Measurements from ENCODE around the gene PIK3AP1. TPM values are rescaled to one million over a fixed set of nuclear protein-coding genes. Genes with fewer than 3 reads are reported as not detected.
"Not testable (repeated sequence)": the region's sequence is repeated elsewhere in the genome, so short reads cannot be mapped to it uniquely, and the experiment has no call there.

PIK3AP1 gene
- total RNA-seq, 4 donors from 2014 or later, result 3.1 to 15.5 (median 5.5) TPM

GRCh38 chr10:96556003-96556402, 164.3 kb downstream of the PIK3AP1 start:
- Histone ChIP-seq H3K27ac (no peak overlapping the region), H3K4me3 (no peak overlapping the region), H3K36me3 (peaks cover 3 to 73% of the 10 kb centered on the region in 2 donors), H3K9me3 (no peaks in the 10 kb centered on the region), H3K27me3 (no peaks in the 10 kb centered on the region), H3K4me1 (peaks cover 0 to under 1% (median 0%) of the 10 kb centered on the region in 3 donors)
- TF ChIP-seq, protein P1, sequence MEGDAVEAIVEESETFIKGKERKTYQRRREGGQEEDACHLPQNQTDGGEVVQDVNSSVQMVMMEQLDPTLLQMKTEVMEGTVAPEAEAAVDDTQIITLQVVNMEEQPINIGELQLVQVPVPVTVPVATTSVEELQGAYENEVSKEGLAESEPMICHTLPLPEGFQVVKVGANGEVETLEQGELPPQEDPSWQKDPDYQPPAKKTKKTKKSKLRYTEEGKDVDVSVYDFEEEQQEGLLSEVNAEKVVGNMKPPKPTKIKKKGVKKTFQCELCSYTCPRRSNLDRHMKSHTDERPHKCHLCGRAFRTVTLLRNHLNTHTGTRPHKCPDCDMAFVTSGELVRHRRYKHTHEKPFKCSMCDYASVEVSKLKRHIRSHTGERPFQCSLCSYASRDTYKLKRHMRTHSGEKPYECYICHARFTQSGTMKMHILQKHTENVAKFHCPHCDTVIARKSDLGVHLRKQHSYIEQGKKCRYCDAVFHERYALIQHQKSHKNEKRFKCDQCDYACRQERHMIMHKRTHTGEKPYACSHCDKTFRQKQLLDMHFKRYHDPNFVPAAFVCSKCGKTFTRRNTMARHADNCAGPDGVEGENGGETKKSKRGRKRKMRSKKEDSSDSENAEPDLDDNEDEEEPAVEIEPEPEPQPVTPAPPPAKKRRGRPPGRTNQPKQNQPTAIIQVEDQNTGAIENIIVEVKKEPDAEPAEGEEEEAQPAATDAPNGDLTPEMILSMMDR (IDR thresholded peaks at IDR 0.05), result peak in 1 of 4 experiments; percentile 17
- no peak for TF ChIP-seq EP300 (IDR thresholded peaks at IDR 0.05)
- 80% methylated on average over 1 of the region's 1 CpG; no CpG with 5 or more reads in 1 of the 2 donors for WGBS, 2 donors (ENCODE audit: low coverage in 1 of 2)
- no peak for ATAC-seq

DNA sequence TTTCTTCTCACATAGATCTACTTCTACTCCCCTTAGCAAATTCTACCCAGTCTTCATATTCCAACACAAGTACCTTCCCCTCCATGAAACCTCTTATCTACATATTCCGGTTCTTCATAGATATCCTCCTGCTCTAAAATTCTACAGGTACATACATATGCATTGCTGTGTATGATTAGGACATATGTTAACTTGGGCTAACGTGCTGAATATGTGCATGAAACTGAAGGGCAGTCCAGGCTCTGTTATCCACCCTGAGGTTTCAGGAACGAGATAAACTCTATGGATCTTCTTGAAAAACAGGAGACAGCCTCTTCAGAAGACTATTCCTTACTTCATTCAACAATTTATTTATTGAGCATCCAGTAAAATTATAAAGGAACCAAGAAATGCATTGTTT, 165.0 kb downstream of the PIK3AP1 start:
- Histone ChIP-seq H3K27ac (no peak overlapping the region), H3K4me1 (no peaks in the 10 kb centered on the region), H3K4me3 (no peak overlapping the region), H3K36me3 (peaks cover 3 to 73% of the 10 kb centered on the region in 2 donors), H3K27me3 (no peaks in the 10 kb centered on the region), H3K9me3 (no peaks in the 10 kb centered on the region)
- TF ChIP-seq POLR2A (IDR thresholded peaks at IDR 0.05) (no peak), EP300 (IDR thresholded peaks at IDR 0.05) (no peak), POLR2AphosphoS5 (IDR thresholded peaks at IDR 0.05) (no peak)
- TF ChIP-seq, protein P1 (IDR thresholded peaks at IDR 0.05), result no peak
- 88 to 94% methylated on average over 3 of the region's 3 CpGs for WGBS, 2 donors (ENCODE audit: low coverage in 1 of 2)
- no peak for ATAC-seq

DNA sequence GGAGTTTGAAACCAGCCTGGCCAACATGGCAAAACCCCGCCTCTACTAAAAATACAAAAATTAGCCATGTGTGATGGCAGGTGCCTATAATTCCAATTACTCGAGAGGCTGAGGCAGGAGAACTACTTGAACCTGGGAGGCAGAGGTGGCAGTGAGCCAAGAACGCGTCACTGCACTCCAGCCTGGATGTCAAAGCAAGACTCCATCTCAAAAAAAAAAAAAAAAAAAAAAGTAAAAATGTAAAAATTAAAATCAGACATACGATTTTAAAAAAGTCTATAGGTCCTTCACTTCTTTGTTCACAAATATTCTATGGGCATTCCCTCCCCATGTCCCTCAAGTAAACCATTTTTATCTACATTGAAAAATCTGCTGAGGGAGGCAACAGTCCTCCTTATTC, 171.7 kb downstream of the PIK3AP1 start:
- no peaks in the 10 kb centered on the region for H3K27me3 ChIP-seq
- H3K4me3 ChIP-seq, result no peak overlapping the region
- no peak overlapping the region for H3K27ac ChIP-seq
- 54 to 76% methylated on average over 3 to 5 of the region's 5 CpGs for WGBS, 2 donors (ENCODE audit: low coverage in 1 of 2)
- H3K36me3 ChIP-seq, result peaks cover 4 to 79% of the 10 kb centered on the region in 2 donors
- ATAC-seq, result no peak
- TF ChIP-seq POLR2A (IDR thresholded peaks at IDR 0.05), result no peak
- no peak for TF ChIP-seq POLR2AphosphoS5 (IDR thresholded peaks at IDR 0.05)
- TF ChIP-seq, protein P1 (IDR thresholded peaks at IDR 0.05), result no peak
- no peak for TF ChIP-seq EP300 (IDR thresholded peaks at IDR 0.05)
- H3K4me1 ChIP-seq, result no peaks in the 10 kb centered on the region
- no peaks in the 10 kb centered on the region for H3K9me3 ChIP-seq

DNA sequence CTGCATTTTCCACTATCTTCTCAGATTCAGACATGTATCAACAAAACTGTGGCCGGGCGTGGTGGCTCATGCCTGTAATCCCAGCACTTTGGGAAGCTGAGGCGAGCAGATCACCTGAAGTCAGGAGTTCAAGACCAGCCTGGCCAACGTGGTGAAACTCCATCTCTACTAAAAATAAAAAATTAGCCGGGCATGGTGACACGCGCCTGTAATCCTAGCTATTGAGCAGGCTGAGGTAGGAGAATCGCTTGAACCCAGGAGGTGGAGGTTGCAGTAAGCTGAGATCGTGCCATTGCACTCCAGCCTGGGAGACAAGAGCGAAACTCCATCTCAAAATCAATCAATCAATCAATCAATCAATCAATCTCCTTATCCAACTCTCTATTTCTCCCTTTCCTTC, 174.8 kb downstream of the PIK3AP1 start:
- not testable (repeated sequence) for H3K27ac ChIP-seq, H3K27me3 ChIP-seq, ATAC-seq, H3K4me3 ChIP-seq, H3K9me3 ChIP-seq, H3K4me1 ChIP-seq
- 91 to 97% methylated on average over 6 to 10 of the region's 10 CpGs for WGBS, 2 donors (ENCODE audit: low coverage in 1 of 2)
- peaks cover 4 to 82% of the 10 kb centered on the region in 2 donors for H3K36me3 ChIP-seq

Small RNA genes within 50 kb of the gene (small RNA-seq; reads per million reads assigned to genes)
- gene RNA5SP324 (0 reads per million in 4 donors), gene RNU6-1274P (0 reads per million in 4 donors)

Other genes starting within 250 kb of the PIK3AP1 start
- under 1 TPM in 2 of 4 donors, not detected in 2; 0.20 to 0.31 TPM for gene TLL2, start 206.6 kb downstream of the PIK3AP1 start, total RNA-seq
- 100 to 1,000 TPM in 3 of 4 donors, 10 to 100 TPM in 1; 88.6 to 121 (median 114) TPM for gene TM9SF3, start 133.5 kb downstream of the PIK3AP1 start, total RNA-seq
- gene LCOR, start 111.8 kb upstream of the PIK3AP1 start, total RNA-seq, result 100 to 1,000 TPM in 1 of 4 donors, 10 to 100 TPM in 3; 22.3 to 220 (median 38.5) TPM

Measured in gastroesophageal sphincter (tissue), 4 donors.